Upper lobe of left lung (tissue), 6 donors: ENCODE results near the gene DLGAP1. TPM values are rescaled to one million over a fixed set of nuclear protein-coding genes. Genes with fewer than 3 reads are reported as not detected.
A peak's percentile ranks its signal among the peaks of the same experiment; 100 is the strongest.

Source experiments
- ATAC-seq, 2 donors: fragments of 200-7000 bp; cut with Tn5 transposase; one replicate each; pipeline ENCODE4 v1.9.1; 2022; ENCODE audit warnings: mild to moderate bottlenecking in 2 of 2, moderate library complexity in 2 of 2; ENCODE audit not compliant: low FRiP score in 2 of 2
- DNase-seq, 2 donors: peaks; one replicate each; pipeline ENCODE4 v3.0.0-alpha.2; 2019 to 2020
- H3K27ac ChIP-seq, 4 donors: fragments of 200-600 bp; sonication (generic); one replicate each; pipeline ENCODE4 v1.5.1; 2016 to 2019
- H3K27me3 ChIP-seq, 4 donors: fragments of 200-600 bp; sonication (generic); one replicate each; pipeline ENCODE4 v1.5.1; 2017 to 2019
- H3K36me3 ChIP-seq, 4 donors: fragments of 200-600 bp; sonication (generic); one replicate each; pipeline ENCODE4 v1.5.1; 2016 to 2019
- H3K4me1 ChIP-seq, 4 donors: fragments of 200-600 bp; sonication (generic); one replicate each; pipeline ENCODE4 v1.5.1; 2018 to 2019
- H3K4me3 ChIP-seq, 4 donors: fragments of 200-600 bp; sonication (generic); one replicate each; pipeline ENCODE4 v1.5.1; 2017 to 2019; ENCODE audit warnings: mild to moderate bottlenecking in 2 of 4, moderate library complexity in 1 of 4
- H3K9me3 ChIP-seq, 4 donors: fragments of 200-600 bp; sonication (generic); one replicate each; pipeline ENCODE4 v1.5.1; 2018 to 2019
- EP300 ChIP-seq, 4 donors: sonication (generic); formaldehyde crosslinking; IDR thresholded peaks; one replicate each; pipeline ENCODE4 v1.5.1; 2017; ENCODE audit warnings: antibody characterized with exemption in 4 of 4, control low read depth in 2 of 4
- POLR2A ChIP-seq, 4 donors: fragments of 450-650 bp; IDR thresholded peaks; one replicate each; pipeline ENCODE4 v1.5.1; 2016 to 2017; ENCODE audit warnings: antibody characterized with exemption in 4 of 4, mild to moderate bottlenecking in 2 of 4
- POLR2AphosphoS5 ChIP-seq, 2 donors: sonication (generic); formaldehyde crosslinking; IDR thresholded peaks; one replicate each; pipeline ENCODE4 v1.5.1; 2017; ENCODE audit warnings: antibody characterized with exemption in 2 of 2
- WGBS, 2 donors: methylation state at CpG; one replicate each; pipeline ENCODE4 v1.1.5; 2017 to 2018; 5-methylcytosine and 5-hydroxymethylcytosine counted together
- total RNA-seq, 6 donors: library from RNA; depleted of rRNA in 4 of 6; stranded (reverse); fragments of >200 nt in 4 of 6; gene quantifications; one replicate each; pipeline versions ENCODE4 v1.1.0 to v1.2.1, GENCODE V29; 2016 to 2021
- TF ChIP-seq, protein P1 (sequence below), 6 experiments: fragments of 450-650 bp in 4 of 6; fragments of 200-600 bp in 2 of 6; sonication (generic) in 2 of 6; IDR thresholded peaks; one replicate each; pipeline ENCODE4 v1.5.1; 2016 to 2019; ENCODE audit warnings: antibody characterized with exemption in 6 of 6
- donor health status: DM: no; HTN: no; CAD: no; lungs with moderate emphysema.
- donor health status: DM: no; HTN: yes; CAD: no; lungs with severe emphysema.

The DLGAP1 gene
- total RNA-seq, 6 donors from 2014 or later, result 2.1 to 4.6 (median 3.6) TPM

DNA sequence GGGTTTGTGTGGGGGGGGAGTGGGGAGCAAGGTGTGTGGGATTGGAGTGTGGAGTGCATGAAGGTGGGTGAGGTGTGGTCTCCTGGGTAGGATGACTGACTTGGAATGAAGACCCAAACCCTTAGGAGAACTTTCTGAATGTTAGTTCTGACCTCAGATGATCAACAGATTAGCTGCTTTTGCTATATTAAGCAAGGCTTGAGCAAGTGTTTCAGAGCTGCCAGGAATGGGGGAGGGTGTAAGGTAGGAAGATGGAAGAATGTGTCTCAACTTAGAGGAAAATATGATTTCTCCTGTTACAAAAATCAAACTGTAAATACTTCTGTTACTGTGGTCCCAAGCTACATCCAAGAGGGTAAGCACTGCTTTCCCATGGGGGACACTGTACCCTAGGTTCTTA lies 731.6 kb downstream of the DLGAP1 start:
- H3K36me3 ChIP-seq, result no peaks in the 10 kb centered on the region
- H3K4me3 ChIP-seq, result no peak overlapping the region
- H3K27ac ChIP-seq, result peak overlapping the region in 1 of 4 donors; percentile 49
- no peak for DNase-seq
- no peaks in the 10 kb centered on the region for H3K9me3 ChIP-seq
- TF ChIP-seq, protein P1, sequence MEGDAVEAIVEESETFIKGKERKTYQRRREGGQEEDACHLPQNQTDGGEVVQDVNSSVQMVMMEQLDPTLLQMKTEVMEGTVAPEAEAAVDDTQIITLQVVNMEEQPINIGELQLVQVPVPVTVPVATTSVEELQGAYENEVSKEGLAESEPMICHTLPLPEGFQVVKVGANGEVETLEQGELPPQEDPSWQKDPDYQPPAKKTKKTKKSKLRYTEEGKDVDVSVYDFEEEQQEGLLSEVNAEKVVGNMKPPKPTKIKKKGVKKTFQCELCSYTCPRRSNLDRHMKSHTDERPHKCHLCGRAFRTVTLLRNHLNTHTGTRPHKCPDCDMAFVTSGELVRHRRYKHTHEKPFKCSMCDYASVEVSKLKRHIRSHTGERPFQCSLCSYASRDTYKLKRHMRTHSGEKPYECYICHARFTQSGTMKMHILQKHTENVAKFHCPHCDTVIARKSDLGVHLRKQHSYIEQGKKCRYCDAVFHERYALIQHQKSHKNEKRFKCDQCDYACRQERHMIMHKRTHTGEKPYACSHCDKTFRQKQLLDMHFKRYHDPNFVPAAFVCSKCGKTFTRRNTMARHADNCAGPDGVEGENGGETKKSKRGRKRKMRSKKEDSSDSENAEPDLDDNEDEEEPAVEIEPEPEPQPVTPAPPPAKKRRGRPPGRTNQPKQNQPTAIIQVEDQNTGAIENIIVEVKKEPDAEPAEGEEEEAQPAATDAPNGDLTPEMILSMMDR (IDR thresholded peaks at IDR 0.05), result no peak
- no peak for TF ChIP-seq POLR2A (IDR thresholded peaks at IDR 0.05)
- TF ChIP-seq POLR2AphosphoS5 (IDR thresholded peaks at IDR 0.05), result no peak
- TF ChIP-seq EP300 (IDR thresholded peaks at IDR 0.05), result no peak
- no peak for ATAC-seq
- H3K4me1 ChIP-seq, result peaks cover 10 to 23% (median 18%) of the 10 kb centered on the region in 4 donors
- H3K27me3 ChIP-seq, result no peaks in the 10 kb centered on the region

DNA sequence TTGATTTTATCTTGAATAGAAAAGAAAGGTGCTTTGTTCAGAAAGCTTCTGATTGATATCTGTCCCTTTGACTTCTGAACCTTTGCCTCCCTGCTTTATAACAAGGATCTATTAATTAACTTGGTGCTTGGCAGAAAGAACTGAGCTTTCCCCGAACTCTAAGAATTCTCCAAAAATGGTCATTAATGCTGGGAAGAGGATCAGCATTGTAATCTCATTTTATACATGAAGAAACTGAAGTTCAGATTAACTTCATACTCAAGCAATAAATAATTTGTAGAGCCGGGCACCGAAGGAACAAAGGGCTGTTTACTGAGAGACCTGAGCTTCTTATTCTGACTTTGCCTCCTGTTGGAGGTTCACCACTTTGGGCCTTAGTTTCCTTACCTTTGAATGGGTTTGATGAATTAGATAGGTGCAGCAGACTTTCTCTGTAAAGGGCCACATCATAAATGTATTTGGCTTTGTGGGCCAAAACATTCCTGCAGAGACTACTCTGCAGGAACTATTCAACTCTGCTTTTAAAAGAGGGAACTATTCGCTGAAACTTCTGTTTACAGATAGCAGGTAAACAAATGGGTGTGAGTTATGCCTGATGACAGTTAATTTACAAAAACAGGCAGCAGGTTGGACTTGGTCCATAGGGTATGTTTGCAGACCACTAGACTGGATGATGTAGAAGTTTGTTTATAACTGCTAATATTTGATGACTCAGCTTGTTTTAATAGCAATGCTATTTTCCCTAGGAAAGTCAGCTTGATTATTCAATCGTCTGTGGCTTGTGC lies 732.3 kb downstream of the DLGAP1 start:
- WGBS, 2 donors, result 30 to 41% methylated on average over 5 of the region's 5 CpGs
- TF ChIP-seq EP300 (IDR thresholded peaks at IDR 0.05), result no peak
- TF ChIP-seq POLR2AphosphoS5 (IDR thresholded peaks at IDR 0.05), result no peak
- no peak for TF ChIP-seq POLR2A (IDR thresholded peaks at IDR 0.05)
- TF ChIP-seq, protein P1 (IDR thresholded peaks at IDR 0.05), result no peak
- ATAC-seq (no peak), DNase-seq (no peak)
- H3K4me3 ChIP-seq, result no peak overlapping the region
- H3K27me3 ChIP-seq, result no peaks in the 10 kb centered on the region
- no peaks in the 10 kb centered on the region for H3K9me3 ChIP-seq
- H3K4me1 ChIP-seq, result peaks cover 10 to 23% (median 18%) of the 10 kb centered on the region in 4 donors
- H3K36me3 ChIP-seq, result no peaks in the 10 kb centered on the region
- peak overlapping the region in 2 of 4 donors; percentile 19 to 49 for H3K27ac ChIP-seq

DNA sequence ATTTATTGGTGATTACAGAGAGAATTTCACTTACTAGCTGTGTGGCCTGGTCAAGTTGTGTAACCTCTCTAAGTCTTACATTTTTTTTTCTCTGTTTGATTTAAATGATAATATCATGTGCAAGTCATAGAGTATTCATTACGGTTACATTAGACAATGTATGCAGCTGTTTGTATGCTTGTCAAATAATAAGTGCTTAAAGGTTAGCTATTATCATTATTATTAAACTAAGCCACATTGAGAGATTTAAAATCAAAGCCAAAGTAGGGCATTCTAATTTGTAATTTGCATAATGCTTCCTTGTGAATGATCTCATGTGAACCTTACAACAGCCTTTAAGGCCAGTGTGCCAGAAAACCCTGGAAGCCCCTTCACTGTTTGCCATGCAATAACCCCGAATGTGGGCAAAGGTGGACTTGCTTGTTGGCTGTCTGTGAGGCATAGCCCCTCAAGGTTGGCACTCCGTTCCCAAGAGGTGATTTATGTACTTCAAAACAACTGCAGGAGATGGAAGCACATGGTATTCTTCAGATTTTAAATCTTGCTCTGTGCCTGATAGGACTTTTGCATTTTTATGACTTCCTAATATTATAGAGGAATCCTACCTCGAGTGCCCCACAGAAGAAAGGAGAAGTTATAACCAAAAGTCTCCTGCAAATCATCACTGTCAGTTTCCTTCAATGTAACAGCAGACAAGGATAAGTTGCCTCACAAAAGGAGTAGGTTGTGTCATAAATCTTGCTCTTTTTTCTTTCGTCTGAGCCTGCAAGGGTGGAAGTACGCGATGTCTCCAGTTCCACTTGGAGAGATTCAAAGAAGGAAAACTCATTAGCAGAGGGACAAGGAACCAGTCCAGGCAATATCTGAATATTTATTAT lies 733.1 kb downstream of the DLGAP1 start:
- DNase-seq, result no peak
- H3K9me3 ChIP-seq, result no peaks in the 10 kb centered on the region
- WGBS, 2 donors, result 52 to 55% methylated on average over 7 of the region's 7 CpGs
- no peaks in the 10 kb centered on the region for H3K36me3 ChIP-seq
- ATAC-seq, result peak in 1 of 2 donors; percentile 62
- no peak overlapping the region for H3K4me3 ChIP-seq
- H3K27me3 ChIP-seq, result no peaks in the 10 kb centered on the region
- peak in 1 of 4 donors; percentile 43 for TF ChIP-seq POLR2A (IDR thresholded peaks at IDR 0.05)
- TF ChIP-seq POLR2AphosphoS5 (IDR thresholded peaks at IDR 0.05), result no peak
- H3K27ac ChIP-seq, result peak overlapping the region in 3 of 4 donors; percentile 19 to 53 (median 49)
- peaks cover 10 to 23% (median 18%) of the 10 kb centered on the region in 4 donors for H3K4me1 ChIP-seq

DNA sequence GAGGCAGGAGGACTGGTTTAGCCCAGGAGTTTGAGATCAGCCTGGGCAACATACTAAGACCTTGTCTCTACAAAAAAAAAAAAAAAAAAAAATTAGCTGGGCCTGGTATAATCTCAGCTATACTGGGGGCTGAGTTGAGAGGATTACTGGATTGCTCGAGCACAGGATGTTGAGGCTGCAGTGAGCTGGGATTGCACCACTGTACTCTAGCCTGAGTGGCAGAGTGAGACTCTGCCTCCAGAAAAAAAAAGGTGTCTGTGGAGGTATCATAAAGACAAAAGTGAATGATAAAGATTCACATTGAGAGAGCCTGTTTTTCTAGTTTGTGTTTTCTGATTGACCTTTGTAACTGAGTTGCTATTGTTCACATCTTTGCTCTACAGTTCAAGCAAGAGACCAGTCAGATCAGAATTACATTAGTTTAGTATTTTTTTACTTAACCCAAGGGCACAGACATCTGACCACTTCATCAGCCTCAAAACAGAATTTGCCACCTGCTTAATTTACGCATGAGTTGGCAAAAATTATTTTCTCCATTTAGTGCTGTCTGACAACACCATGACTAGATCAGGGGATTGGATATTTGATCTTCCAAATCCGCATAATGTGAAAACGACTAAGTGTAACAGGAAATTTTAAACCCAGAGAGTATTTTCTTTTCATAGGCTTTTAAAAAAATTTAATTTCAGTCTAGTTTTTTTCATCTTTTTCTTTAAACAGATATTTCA lies 734.1 kb downstream of the DLGAP1 start:
- H3K27ac ChIP-seq, result no peak overlapping the region
- H3K4me3 ChIP-seq, result no peak overlapping the region
- WGBS, 2 donors, result 87 to 91% methylated on average over 4 of the region's 4 CpGs
- no peaks in the 10 kb centered on the region for H3K9me3 ChIP-seq
- DNase-seq (no peak), ATAC-seq (no peak)
- H3K27me3 ChIP-seq, result no peaks in the 10 kb centered on the region
- H3K4me1 ChIP-seq, result peaks cover 10 to 23% (median 18%) of the 10 kb centered on the region in 4 donors
- TF ChIP-seq, protein P1 (IDR thresholded peaks at IDR 0.05), result no peak
- TF ChIP-seq POLR2AphosphoS5 (IDR thresholded peaks at IDR 0.05) (no peak), POLR2A (IDR thresholded peaks at IDR 0.05) (no peak), EP300 (IDR thresholded peaks at IDR 0.05) (no peak)
- H3K36me3 ChIP-seq, result no peaks in the 10 kb centered on the region
